Heart right ventricle (tissue), 16 donors: Measurements from ENCODE around the gene UBE2Q1. TPM values are rescaled to one million over a fixed set of nuclear protein-coding genes. Genes with fewer than 3 reads are reported as not detected.
A peak's percentile ranks its signal among the peaks of the same experiment; 100 is the strongest.

ENCODE experiments used
- ATAC-seq, 8 donors: fragments of 200-7000 bp; cut with Tn5 transposase; one replicate each; pipeline ENCODE4 v1.9.1; 2020; ENCODE audit warnings: mild to moderate bottlenecking in 8 of 8, moderate library complexity in 8 of 8, moderate number of reproducible peaks in 1 of 8
- DNase-seq, 2 donors: peaks; one replicate each; pipeline ENCODE4 v3.0.0-alpha.2; 2020
- H3K27ac ChIP-seq, 10 donors: fragments of 200-600 bp; sonication (generic) in 2 of 10; one replicate each; pipeline versions ENCODE4 v1.5.0 to v1.8.0; 2020 to 2022; ENCODE audit warnings: mild to moderate bottlenecking in 3 of 10
- H3K27me3 ChIP-seq, 7 donors: fragments of 200-600 bp; one replicate each; pipeline ENCODE4 v1.8.0; 2021 to 2022; ENCODE audit warnings: mild to moderate bottlenecking in 2 of 7
- H3K36me3 ChIP-seq, 9 donors: fragments of 200-600 bp; sonication (generic) in 1 of 9; one replicate each; pipeline versions ENCODE4 v1.5.0 to v1.8.0; 2020 to 2022; ENCODE audit warnings: mild to moderate bottlenecking in 2 of 9
- H3K4me1 ChIP-seq, 9 donors: fragments of 200-600 bp; sonication (generic) in 1 of 9; one replicate each; pipeline versions ENCODE4 v1.5.0 to v1.8.0; 2020 to 2022; ENCODE audit warnings: mild to moderate bottlenecking in 4 of 9
- H3K4me3 ChIP-seq, 10 donors: fragments of 200-600 bp; sonication (generic) in 2 of 10; one replicate each; pipeline versions ENCODE4 v1.5.0 to v1.8.0; 2020 to 2022; ENCODE audit warnings: mild to moderate bottlenecking in 7 of 10, moderate library complexity in 2 of 10
- H3K9me3 ChIP-seq, 11 donors: fragments of 200-600 bp in 10 of 11; sonication (generic) in 2 of 11; one replicate each; pipeline versions ENCODE4 v1.5.0 to v1.8.0; 2013 to 2022; ENCODE audit warnings: mild to moderate bottlenecking in 2 of 11, control low read depth in 1 of 11, moderate library complexity in 1 of 11
- CTCF ChIP-seq, 9 donors: fragments of 200-600 bp; sonication (generic) in 2 of 9; IDR thresholded peaks; one replicate each; pipeline versions ENCODE4 v1.5.0 to v1.8.0; 2021 to 2022; ENCODE audit warnings: antibody characterized with exemption in 9 of 9, mild to moderate bottlenecking in 5 of 9, moderate library complexity in 1 of 9
- WGBS, 2 donors: extraction: QIAGEN DNeasy Blood & Tissue Kit; methylation state at CpG; one replicate each; pipeline ENCODE4 v1.1.7; 2013; ENCODE audit warnings: inconsistent platforms in 1 of 2; 5-methylcytosine and 5-hydroxymethylcytosine counted together
- intact Hi-C, 10 donors: fragments of 100-400 bp; cut with DNase I; formaldehyde crosslinking; loops; one replicate each; pipeline versions ENCODE4 v1.11.1 to v1.14.2; 2022
- polyA plus RNA-seq, 2 donors: library from polyadenylated mRNA; stranded (reverse); fragments of 200-250 nt; gene quantifications; one replicate each; pipeline ENCODE4 v1.2.3, GENCODE V29; 2013
- total RNA-seq, 10 donors: library from RNA; stranded (reverse); fragmentation: NEBNext Ultra II Directional in 3 of 10; extraction: Animal tissue kit (Norgen Biotek cat#: 25700) in 3 of 10; gene quantifications; one replicate each; pipeline versions ENCODE4 v1.2.1 to v1.2.4, GENCODE V29; 2021 to 2023
- donor health status: Arrhythmogenic right ventricular cardiomyopathy.
- donor health status: ischemic (EF 13 %, LVEDD 7.1; RV severe dilation, severe dysfunction).
- donor health status: healthy with polysubstance abuse.
- donor health status: DM: no; HTN: yes; CAD: no.
- donor health status: DM: no; HTN: no; CAD: no.
- donor health status: ischemic (EF 25% LVEDD 6.9; RV normal size, moderate dysfunction).
- donor health status: ischemic (EF 25% LVEDD 5.7; RV mildly dilated, moderate dysfunction).
- donor health status: healthy.
- donor health status: DM: yes; HTN: yes; CAD: no.
- donor health status: Ischemic cardiomyopathy.
- donor health status: ischemic (EF 35%, LVEDD 5.7; RV mildly dilated, moderate dysfunction).
- donor health status: nonischemic (EF 11% LVEDD 7.7; RV severe dilation, severe dysfunction).
- donor health status: DM: yes; HTN: yes; CAD: no.
- donor health status: PGD.
- donor health status: ischemic (EF 29% LVEDD 5.4; RV normal size, mild dysfunction).
- donor health status: nonischemic (EF 23%, LVEDD 6.1; RV moderate dilation, normal function).

Gene UBE2Q1
- total and polyA plus RNA-seq, 12 donors = 19.4 to 83.5 (median 56.0) TPM

DNA sequence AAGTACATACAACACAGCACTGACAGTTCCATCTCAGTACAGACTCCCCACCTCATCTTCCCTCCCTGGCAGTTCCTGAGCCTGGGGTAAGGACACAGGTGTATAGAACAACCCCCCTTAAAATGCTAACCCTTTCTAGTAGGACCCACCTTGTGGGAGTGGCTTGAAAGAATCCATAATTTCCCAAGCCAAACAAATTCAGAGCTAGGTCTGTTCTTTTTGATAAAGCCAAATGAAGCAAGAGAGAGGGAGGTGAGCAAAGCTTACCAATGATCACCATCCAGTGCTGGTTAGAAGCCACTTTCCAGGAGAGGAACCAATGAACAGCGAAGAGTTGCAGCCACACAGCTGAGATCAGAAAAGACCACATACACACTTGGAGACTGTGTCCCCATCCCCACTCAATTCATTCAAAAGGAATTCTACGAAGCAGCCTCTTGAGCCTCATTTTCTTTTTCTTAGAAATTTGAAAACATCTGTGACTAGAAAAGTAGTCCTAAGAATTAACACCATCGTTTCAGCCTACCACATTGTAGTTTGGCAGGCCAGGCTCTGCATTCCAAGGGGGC lies 9.2 kb downstream of the UBE2Q1 start:
- H3K9me3 ChIP-seq = no peaks in the 10 kb centered on the region
- H3K27ac ChIP-seq = no peak overlapping the region
- intact Hi-C loops = loop anchor here in 6 of 10 donors (2.0 to 10.0 kb wide), 5 partner anchors 67 to 194 kb away; partner anchors contain the start of gene IL6R (in 2 of the 6)
- TF ChIP-seq CTCF (IDR thresholded peaks at IDR 0.05) = no peak
- H3K4me1 ChIP-seq = peaks cover 0 to 34% (median 24%) of the 10 kb centered on the region in 9 donors
- H3K36me3 ChIP-seq = peaks cover 0 to 73% (median 53%) of the 10 kb centered on the region in 9 donors
- no peak overlapping the region for H3K4me3 ChIP-seq
- DNase-seq (no peak), ATAC-seq (no peak)
- WGBS, 2 donors = 80 to 88% methylated on average over 3 of the region's 3 CpGs
- H3K27me3 ChIP-seq = no peaks in the 10 kb centered on the region

- TF ChIP-seq CTCF (IDR thresholded peaks at IDR 0.05) = no peak
- ATAC-seq (peak in 7 of 8 donors; percentile 49 to 84 (median 75)), DNase-seq (peak; percentile 34 to 35)
- intact Hi-C loops = loop anchor here in 6 of 10 donors (2.0 to 10.0 kb wide), 5 partner anchors 66 to 193 kb away; partner anchors contain the start of gene IL6R (in 2 of the 6)
- H3K4me3 ChIP-seq = no peak overlapping the region
- no peaks in the 10 kb centered on the region for H3K9me3 ChIP-seq
- 33% methylated on average over 1 of the region's 1 CpG for WGBS, 2 donors
- peaks cover 0 to 60% (median 42%) of the 10 kb centered on the region in 9 donors for H3K36me3 ChIP-seq
- H3K27ac ChIP-seq = peak overlapping the region in 7 of 10 donors; percentile 14 to 49 (median 32)
- no peaks in the 10 kb centered on the region for H3K27me3 ChIP-seq
- H3K4me1 ChIP-seq = peaks cover 0 to 34% (median 19%) of the 10 kb centered on the region in 9 donors
Observed at GRCh38 chr1:154548028-154548427, 10.4 kb downstream of the UBE2Q1 start.

DNA sequence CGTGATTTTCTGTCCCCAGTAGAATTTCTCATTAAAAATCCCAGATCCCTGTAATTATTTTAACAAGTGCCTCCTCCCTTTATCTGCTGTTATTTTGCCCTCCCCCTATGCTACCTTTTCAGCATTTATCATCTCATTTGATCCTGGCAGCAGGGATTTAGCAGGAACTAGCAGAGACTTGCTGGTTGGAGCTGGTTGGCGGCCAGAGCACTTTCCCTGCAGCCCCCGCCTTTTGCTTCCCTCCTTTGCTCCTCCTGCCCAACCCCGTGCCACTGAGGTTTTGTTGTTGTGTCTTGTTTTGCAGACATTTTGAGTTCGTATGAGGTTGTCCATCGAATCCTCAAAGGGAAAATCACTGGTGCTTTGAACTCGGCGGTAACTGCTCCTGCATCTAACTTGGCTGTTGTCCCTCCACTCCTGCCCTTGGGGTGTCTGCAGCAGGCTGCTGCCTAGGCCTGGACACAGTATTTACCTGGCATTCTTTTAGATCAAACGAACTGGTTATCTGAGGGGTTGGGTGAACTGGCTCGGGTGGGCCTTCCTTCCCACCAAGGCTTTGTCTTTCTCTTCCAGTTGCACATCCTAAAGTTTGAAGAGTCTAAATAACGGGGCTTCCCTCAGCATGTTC lies 11.2 kb downstream of the UBE2Q1 start:
- intact Hi-C loops = loop anchor here in 6 of 10 donors (2.0 to 10.0 kb wide), 6 partner anchors 65 to 192 kb away; partner anchors contain the start of gene IL6R (in 2 of the 6)
- Histone ChIP-seq H3K4me3 (no peak overlapping the region), H3K36me3 (peaks cover 0 to 52% (median 34%) of the 10 kb centered on the region in 9 donors), H3K27me3 (no peaks in the 10 kb centered on the region), H3K27ac (peak overlapping the region in 4 of 10 donors; percentile 27 to 49 (median 36)), H3K9me3 (no peaks in the 10 kb centered on the region), H3K4me1 (peaks cover 0 to 34% (median 19%) of the 10 kb centered on the region in 9 donors)
- whole genome bisulfite sequencing, 2 donors = 70 to 73% methylated on average over 11 of the region's 11 CpGs
- DNase-seq (no peak), ATAC-seq (no peak)
- TF ChIP-seq CTCF (IDR thresholded peaks at IDR 0.05) = no peak

GRCh38 chr1:154546264-154547063 lies 12.0 kb downstream of the UBE2Q1 start:
- H3K27me3 ChIP-seq = no peaks in the 10 kb centered on the region
- DNase-seq (peak; percentile 49 to 51), ATAC-seq (peak in 6 of 8 donors; percentile 70 to 80 (median 74))
- intact Hi-C loops = loop anchor here in 6 of 10 donors (1.0 to 10.0 kb wide), 7 partner anchors 64 to 192 kb away; partner anchors contain the start of gene IL6R (in 2 of the 6)
- H3K4me3 ChIP-seq = no peak overlapping the region
- H3K36me3 ChIP-seq = peaks cover 0 to 45% (median 26%) of the 10 kb centered on the region in 9 donors
- H3K4me1 ChIP-seq = peaks cover 0 to 34% (median 19%) of the 10 kb centered on the region in 9 donors
- no peaks in the 10 kb centered on the region for H3K9me3 ChIP-seq
- peak; percentile 67 to 86 (median 83) for TF ChIP-seq CTCF (IDR thresholded peaks at IDR 0.05)
- no peak overlapping the region for H3K27ac ChIP-seq
- 82 to 83% methylated on average over 13 of the region's 13 CpGs for WGBS, 2 donors
